ENCODE measurements around the gene TMEM87A. TPM values are rescaled to one million over a fixed set of nuclear protein-coding genes. Genes with fewer than 3 reads are reported as not detected.

TMEM87A gene
- total RNA-seq, 4 donors from 2014 or later: 70.6 to 104 (median 83.5) TPM

DNA sequence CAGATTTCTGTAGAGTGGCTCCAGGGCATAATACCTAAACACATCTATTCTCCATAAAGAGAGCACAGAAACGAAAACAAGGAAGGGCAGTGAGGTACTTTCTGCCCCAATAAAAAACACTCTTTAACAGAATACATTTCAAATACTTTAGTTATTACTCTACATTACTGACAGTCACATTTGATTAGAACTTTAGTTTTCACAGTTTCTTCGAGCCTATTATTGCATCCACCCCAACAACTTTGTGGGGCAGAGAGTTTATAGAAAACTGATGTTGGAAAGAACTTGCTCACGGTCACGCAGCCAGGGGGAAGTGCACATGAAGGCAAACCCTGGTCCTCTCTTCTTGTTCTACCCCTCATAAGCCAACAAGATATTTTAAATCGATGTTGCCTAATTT lies 74.1 kb downstream of the TMEM87A start:
- Histone ChIP-seq H3K4me1 (peaks cover 2% of the 10 kb centered on the region), H3K4me3 (no peak overlapping the region), H3K27me3 (no peaks in the 10 kb centered on the region), H3K27ac (no peak overlapping the region), H3K36me3 (peaks cover 11% of the 10 kb centered on the region), H3K9me3 (no peaks in the 10 kb centered on the region)
- WGBS: 71% methylated on average over 5 of the region's 5 CpGs
- DNase-seq (ENCODE audit: low spot score in 2 of 2): no peak
- TF ChIP-seq, protein P1, sequence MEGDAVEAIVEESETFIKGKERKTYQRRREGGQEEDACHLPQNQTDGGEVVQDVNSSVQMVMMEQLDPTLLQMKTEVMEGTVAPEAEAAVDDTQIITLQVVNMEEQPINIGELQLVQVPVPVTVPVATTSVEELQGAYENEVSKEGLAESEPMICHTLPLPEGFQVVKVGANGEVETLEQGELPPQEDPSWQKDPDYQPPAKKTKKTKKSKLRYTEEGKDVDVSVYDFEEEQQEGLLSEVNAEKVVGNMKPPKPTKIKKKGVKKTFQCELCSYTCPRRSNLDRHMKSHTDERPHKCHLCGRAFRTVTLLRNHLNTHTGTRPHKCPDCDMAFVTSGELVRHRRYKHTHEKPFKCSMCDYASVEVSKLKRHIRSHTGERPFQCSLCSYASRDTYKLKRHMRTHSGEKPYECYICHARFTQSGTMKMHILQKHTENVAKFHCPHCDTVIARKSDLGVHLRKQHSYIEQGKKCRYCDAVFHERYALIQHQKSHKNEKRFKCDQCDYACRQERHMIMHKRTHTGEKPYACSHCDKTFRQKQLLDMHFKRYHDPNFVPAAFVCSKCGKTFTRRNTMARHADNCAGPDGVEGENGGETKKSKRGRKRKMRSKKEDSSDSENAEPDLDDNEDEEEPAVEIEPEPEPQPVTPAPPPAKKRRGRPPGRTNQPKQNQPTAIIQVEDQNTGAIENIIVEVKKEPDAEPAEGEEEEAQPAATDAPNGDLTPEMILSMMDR (IDR thresholded peaks at IDR 0.05): no peak
- TF ChIP-seq POLR2AphosphoS5 (IDR thresholded peaks at IDR 0.05) (no peak), EP300 (IDR thresholded peaks at IDR 0.05) (no peak), POLR2A (IDR thresholded peaks at IDR 0.05) (no peak)

DNA sequence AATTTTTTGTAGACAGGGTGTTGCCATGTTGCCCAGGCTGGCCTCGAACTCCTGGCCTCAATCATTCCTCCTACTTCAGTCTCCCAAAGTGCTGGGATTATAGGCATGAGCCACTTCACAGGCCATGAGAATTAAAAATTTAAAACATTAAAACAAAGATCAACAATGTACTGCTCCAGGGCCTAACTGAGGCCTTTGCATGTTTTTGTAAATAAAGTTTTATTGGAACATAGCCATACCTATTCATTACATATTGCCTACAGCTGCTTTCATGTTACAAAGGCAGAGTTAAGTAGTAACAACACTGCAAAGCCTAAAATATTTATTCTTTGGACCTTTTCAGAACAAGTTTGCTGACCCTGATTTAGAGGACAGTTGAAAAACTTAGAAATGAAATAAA lies 74.7 kb downstream of the TMEM87A start:
- H3K4me1 ChIP-seq: no peaks in the 10 kb centered on the region
- H3K9me3 ChIP-seq: no peaks in the 10 kb centered on the region
- no peak overlapping the region for H3K27ac ChIP-seq
- TF ChIP-seq POLR2AphosphoS5 (IDR thresholded peaks at IDR 0.05) (no peak), POLR2A (IDR thresholded peaks at IDR 0.05) (no peak), EP300 (IDR thresholded peaks at IDR 0.05) (no peak)
- TF ChIP-seq, protein P1 (IDR thresholded peaks at IDR 0.05): no peak
- no peak for DNase-seq (ENCODE audit: low spot score in 2 of 2)
- H3K4me3 ChIP-seq: no peak overlapping the region
- H3K36me3 ChIP-seq: peaks cover 11% of the 10 kb centered on the region
- H3K27me3 ChIP-seq: no peaks in the 10 kb centered on the region
- 100% methylated on average over 1 of the region's 1 CpG for WGBS

DNA sequence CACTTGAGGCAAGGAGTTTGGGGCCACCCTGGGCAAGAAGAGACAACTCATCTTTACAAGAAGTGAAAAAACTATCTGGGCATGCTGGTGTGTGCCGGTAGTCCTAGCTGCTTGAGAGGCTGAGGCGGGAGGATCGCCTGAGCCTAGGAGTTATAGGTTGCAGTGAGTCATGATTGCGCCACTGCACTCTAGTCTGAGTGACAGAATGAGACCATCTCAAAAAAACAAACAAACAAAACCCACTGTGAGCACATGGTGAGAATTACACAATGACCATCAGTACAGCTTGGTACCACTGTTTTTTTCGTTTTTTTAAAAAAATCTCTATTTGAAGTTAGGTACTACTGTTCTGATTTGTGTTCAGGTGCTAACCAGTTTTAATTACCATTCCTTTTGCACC lies 78.7 kb downstream of the TMEM87A start:
- H3K36me3 ChIP-seq: peaks cover 39% of the 10 kb centered on the region

DNA sequence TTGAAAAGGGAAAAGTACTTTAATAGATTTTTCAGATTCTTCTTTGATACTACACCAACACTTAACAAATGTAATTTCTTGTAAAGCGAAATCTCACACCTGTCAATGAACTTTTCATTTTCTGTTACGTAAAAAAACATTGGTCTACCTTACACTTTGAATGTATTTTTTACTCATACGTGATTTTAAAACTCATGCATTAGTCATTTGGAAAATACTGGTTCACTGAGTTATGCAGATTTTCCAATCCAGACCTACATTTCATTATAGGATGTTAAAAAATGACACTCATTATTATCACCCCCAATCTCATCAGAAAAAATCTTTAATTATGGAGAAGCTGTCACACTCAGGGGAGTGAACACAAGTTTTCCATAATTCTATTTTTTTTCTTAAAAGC lies 79.8 kb downstream of the TMEM87A start:
- Histone ChIP-seq H3K27me3 (no peaks in the 10 kb centered on the region), H3K4me3 (no peak overlapping the region), H3K4me1 (no peaks in the 10 kb centered on the region), H3K9me3 (no peaks in the 10 kb centered on the region), H3K27ac (no peak overlapping the region), H3K36me3 (peaks cover 47% of the 10 kb centered on the region)
- WGBS: 90% methylated on average over 3 of the region's 3 CpGs
- TF ChIP-seq, protein P1 (IDR thresholded peaks at IDR 0.05): no peak
- TF ChIP-seq EP300 (IDR thresholded peaks at IDR 0.05) (no peak), POLR2A (IDR thresholded peaks at IDR 0.05) (no peak), POLR2AphosphoS5 (IDR thresholded peaks at IDR 0.05) (no peak)
- no peak for DNase-seq (ENCODE audit: low spot score in 2 of 2)

More for the DNA sequence above, 78.7 kb downstream of the TMEM87A start:
- Histone ChIP-seq H3K27ac (no peak overlapping the region), H3K9me3 (no peaks in the 10 kb centered on the region), H3K4me1 (no peaks in the 10 kb centered on the region), H3K4me3 (no peak overlapping the region), H3K27me3 (no peaks in the 10 kb centered on the region)
- no peak for DNase-seq (ENCODE audit: low spot score in 2 of 2)
- WGBS: 84% methylated on average over 5 of the region's 5 CpGs
- TF ChIP-seq POLR2AphosphoS5 (IDR thresholded peaks at IDR 0.05): no peak
- TF ChIP-seq, protein P1 (IDR thresholded peaks at IDR 0.05): no peak
- TF ChIP-seq EP300 (IDR thresholded peaks at IDR 0.05): no peak
- TF ChIP-seq POLR2A (IDR thresholded peaks at IDR 0.05): no peak

DNA sequence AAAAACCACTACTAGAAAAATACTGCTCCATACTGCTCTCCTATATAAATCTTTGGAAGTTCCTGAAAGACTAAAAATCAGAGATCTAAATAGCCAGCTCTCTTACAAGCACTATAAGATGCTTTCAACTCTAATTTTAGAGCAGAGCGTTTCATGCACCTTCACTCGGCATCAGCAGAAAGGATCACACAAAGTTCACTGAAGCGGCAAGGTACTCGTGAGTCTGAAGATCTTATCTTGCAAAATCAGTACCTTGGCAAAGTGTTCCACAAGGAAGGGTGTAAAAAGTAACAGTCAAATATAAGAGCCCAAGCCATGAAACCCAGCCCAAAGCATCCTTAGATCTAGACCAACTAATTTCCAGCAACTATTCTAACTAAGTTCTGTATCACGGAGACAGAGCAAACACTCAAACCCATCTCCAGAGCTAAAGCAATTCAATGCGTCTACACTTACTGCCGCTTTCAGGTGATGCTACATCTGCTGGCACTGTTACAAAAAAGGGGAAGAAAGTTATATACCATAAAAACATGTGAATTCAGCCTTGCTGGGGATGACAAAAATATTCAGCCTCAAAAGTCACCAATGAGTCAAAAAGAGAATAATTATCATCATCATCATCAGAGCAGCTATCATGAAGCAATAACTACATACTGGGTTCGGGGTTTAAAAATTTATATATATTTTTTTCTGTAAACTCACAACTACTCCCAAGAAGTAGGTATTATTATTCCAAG lies 81.5 kb downstream of the TMEM87A start:
- H3K27me3 ChIP-seq: no peaks in the 10 kb centered on the region
- H3K4me1 ChIP-seq: no peaks in the 10 kb centered on the region
- no peak overlapping the region for H3K27ac ChIP-seq
- H3K9me3 ChIP-seq: no peaks in the 10 kb centered on the region
- peaks cover 56% of the 10 kb centered on the region for H3K36me3 ChIP-seq
- DNase-seq (ENCODE audit: low spot score in 2 of 2): no peak
- H3K4me3 ChIP-seq: no peak overlapping the region
- WGBS: 75% methylated on average over 8 of the region's 8 CpGs
- TF ChIP-seq, protein P1 (IDR thresholded peaks at IDR 0.05): no peak
- TF ChIP-seq EP300 (IDR thresholded peaks at IDR 0.05) (no peak), POLR2AphosphoS5 (IDR thresholded peaks at IDR 0.05) (no peak), POLR2A (IDR thresholded peaks at IDR 0.05) (no peak)

Measured in suprapubic skin (tissue), 4 donors.